ENCODE data around the gene GRIK4. TPM values are rescaled to one million over a fixed set of nuclear protein-coding genes. Genes with fewer than 3 reads are reported as not detected.

GRIK4 gene
- polyA plus RNA-seq, 1 experiment: not detected

DNA sequence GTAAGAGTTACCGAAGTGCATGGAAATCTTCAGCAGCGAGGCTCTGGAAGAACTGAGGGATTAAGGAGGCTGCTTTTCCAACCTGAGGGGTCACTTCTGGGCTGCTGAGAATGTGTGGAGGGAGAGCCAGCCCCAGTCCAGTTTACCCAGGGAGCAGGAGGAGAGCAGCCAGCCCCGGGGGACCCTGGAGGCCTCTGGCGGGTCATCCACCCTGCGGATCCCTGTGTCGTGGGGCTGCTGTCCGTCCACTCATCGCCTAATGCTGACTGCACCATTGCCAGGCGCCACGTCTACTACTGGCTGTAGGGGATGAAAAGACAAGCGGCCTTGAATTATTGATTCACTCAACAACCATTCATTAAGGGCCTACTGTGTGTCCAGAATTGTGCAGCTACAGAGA, 283.6 kb downstream of the GRIK4 start:
- ChIA-PET CTCF (no interaction called here), POLR2A (no interaction called here)
- H3K4me3 ChIP-seq (ENCODE audit: low read depth, low read length): no peak overlapping the region
- TF ChIP-seq, protein P1, sequence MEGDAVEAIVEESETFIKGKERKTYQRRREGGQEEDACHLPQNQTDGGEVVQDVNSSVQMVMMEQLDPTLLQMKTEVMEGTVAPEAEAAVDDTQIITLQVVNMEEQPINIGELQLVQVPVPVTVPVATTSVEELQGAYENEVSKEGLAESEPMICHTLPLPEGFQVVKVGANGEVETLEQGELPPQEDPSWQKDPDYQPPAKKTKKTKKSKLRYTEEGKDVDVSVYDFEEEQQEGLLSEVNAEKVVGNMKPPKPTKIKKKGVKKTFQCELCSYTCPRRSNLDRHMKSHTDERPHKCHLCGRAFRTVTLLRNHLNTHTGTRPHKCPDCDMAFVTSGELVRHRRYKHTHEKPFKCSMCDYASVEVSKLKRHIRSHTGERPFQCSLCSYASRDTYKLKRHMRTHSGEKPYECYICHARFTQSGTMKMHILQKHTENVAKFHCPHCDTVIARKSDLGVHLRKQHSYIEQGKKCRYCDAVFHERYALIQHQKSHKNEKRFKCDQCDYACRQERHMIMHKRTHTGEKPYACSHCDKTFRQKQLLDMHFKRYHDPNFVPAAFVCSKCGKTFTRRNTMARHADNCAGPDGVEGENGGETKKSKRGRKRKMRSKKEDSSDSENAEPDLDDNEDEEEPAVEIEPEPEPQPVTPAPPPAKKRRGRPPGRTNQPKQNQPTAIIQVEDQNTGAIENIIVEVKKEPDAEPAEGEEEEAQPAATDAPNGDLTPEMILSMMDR (IDR thresholded peaks at IDR 0.05; ENCODE audit: insufficient read depth, low read depth, low read length): no peak
- no peaks in the 10 kb centered on the region; the same call in none of the 2 replicates for H3K27me3 ChIP-seq (ENCODE audit: control insufficient read depth, insufficient read depth, low read length)
- no peak for DNase-seq (ENCODE audit: low read depth)
- H3K36me3 ChIP-seq (ENCODE audit: control insufficient read depth, insufficient read depth, low read length): no peaks in the 10 kb centered on the region

DNA sequence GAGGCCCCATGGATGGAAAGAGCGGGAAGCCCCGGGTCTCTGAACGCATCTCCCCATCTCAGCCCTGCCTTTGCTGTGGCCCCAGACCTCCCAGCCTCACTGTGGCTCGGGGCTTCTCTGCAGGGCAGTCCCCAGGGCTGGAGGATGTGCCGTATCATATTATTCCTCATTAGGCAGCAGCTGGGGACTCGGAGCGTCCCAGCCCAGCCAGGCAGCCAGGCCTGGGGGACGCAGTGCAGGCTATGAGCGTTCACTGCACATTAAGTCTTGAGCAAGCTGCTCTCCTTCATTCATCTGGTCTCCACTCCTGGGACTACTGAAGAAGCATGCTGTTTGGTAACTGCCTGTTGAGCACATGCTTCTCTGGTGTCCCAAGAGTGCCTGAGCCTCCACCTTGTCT, 285.6 kb downstream of the GRIK4 start:
- ChIA-PET CTCF (no interaction called here), POLR2A (no interaction called here)
- Histone ChIP-seq H3K4me3 (ENCODE audit: low read depth, low read length) (no peak overlapping the region), H3K27me3 (ENCODE audit: control insufficient read depth, insufficient read depth, low read length) (no peaks in the 10 kb centered on the region; the same call in none of the 2 replicates), H3K36me3 (ENCODE audit: control insufficient read depth, insufficient read depth, low read length) (no peaks in the 10 kb centered on the region)
- TF ChIP-seq, protein P1 (IDR thresholded peaks at IDR 0.05; ENCODE audit: insufficient read depth, low read depth, low read length): no peak
- no peak for DNase-seq (ENCODE audit: low read depth)

DNA sequence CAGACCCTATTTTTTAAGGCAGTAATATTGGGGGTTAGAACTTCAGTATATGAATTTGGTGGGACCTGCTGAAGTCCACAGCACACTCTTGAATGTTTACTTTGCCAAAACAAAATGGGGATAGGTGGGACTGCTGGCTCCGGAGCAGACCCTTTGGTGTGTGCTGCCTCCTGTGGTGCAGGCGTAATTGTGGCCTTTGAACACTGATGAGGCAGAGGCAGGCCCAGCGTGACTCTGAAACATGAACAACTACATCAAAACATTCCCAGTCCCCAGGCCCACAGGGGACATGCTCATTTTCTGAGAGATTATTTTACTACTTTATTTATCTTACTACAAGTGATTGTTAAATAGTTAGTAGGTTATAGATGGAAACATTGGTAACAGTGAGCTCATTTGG, 287.3 kb downstream of the GRIK4 start:
- DNase-seq (ENCODE audit: low read depth): no peak
- TF ChIP-seq, protein P1 (IDR thresholded peaks at IDR 0.05; ENCODE audit: insufficient read depth, low read depth, low read length): no peak
- CTCF ChIA-PET: no interaction called here
- POLR2A ChIA-PET: no interaction called here
- no peak overlapping the region for H3K4me3 ChIP-seq (ENCODE audit: low read depth, low read length)
- no peaks in the 10 kb centered on the region; the same call in 1 of the 2 replicates for H3K27me3 ChIP-seq (ENCODE audit: control insufficient read depth, insufficient read depth, low read length)
- no peaks in the 10 kb centered on the region for H3K36me3 ChIP-seq (ENCODE audit: control insufficient read depth, insufficient read depth, low read length)

DNA sequence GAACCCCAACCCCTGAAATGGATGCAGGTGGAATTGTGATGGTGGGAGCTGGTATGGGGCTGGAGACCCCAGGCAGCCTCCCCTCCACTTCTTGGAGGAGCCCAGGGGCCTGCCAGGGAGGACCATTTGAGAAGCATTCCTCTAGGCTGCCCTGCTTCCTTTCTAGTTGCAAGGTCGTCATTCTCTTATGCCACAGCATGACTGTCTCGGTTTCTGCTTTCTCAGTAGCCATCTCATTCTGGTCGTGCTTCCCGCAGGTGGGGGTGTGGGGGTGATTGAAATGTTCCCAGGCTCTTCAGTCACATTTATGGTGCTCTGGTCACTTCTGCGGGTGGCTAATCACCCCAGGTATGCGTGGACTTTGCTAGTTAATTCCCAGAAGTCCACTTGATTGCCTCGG, 288.7 kb downstream of the GRIK4 start:
- ChIA-PET CTCF (interaction anchor here (0.7 kb wide), 1 partner anchor 115 kb away, joined by 4 read pairs; no protein-coding TSS in a partner anchor), POLR2A (no interaction called here)
- Histone ChIP-seq H3K36me3 (ENCODE audit: control insufficient read depth, insufficient read depth, low read length) (no peaks in the 10 kb centered on the region), H3K27me3 (ENCODE audit: control insufficient read depth, insufficient read depth, low read length) (no peaks in the 10 kb centered on the region; the same call in 1 of the 2 replicates), H3K4me3 (ENCODE audit: low read depth, low read length) (no peak overlapping the region)
- no peak for DNase-seq (ENCODE audit: low read depth)
- TF ChIP-seq, protein P1 (IDR thresholded peaks at IDR 0.05; ENCODE audit: insufficient read depth, low read depth, low read length): no peak

DNA sequence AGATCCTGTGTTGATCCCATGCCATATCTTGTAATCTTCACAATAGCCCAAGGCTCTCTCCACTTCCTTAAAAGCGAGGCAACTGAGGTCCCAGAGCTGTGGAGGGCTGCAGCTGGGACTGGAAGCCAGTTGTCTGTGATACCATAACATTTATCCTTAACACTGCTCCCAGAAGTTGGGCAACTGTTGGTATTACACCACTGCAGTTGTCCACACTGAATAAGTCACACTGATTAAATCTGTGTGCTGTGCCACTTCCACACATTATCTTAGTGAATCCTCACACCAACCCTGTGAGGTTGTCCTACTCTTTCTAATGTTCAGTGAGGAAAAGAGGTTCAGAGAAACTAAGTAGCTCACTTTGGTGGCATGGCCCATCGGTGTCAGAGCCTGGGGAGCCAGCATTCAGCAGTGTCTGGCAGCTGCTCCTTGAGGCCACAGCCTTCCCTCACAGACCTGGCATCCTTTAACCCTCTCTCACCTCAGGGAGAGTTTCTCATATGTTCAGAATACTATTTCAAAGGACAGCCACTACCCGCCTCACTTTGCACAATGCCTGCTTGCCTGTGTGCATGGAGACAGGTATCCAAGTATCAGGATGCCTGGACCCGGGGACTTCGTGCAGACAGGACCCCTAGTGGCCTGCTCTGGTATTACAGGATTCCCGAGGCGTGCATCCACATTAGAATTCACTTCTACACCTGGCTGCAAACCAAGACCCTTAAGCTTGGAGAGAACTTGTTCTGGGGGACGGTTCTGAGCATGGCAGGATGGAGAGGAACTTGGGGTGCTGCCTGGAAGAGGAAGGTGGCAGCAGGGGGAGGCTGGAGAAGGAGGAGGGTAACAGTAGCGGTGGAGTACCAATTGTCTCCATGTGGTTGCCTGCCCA, 290.5 kb downstream of the GRIK4 start:
- POLR2A ChIA-PET: no interaction called here
- no peaks in the 10 kb centered on the region for H3K36me3 ChIP-seq (ENCODE audit: control insufficient read depth, insufficient read depth, low read length)

More for the DNA sequence above, 290.5 kb downstream of the GRIK4 start:
- CTCF ChIA-PET: interaction anchor here (0.7 to 3.5 kb wide), 26 partner anchors 9 to 315 kb away, joined by 3 to 33 read pairs (median 4); partner anchors contain the start of gene GRIK4
- DNase-seq (ENCODE audit: low read depth): no peak
- H3K4me3 ChIP-seq (ENCODE audit: low read depth, low read length): no peak overlapping the region
- TF ChIP-seq, protein P1 (IDR thresholded peaks at IDR 0.05; ENCODE audit: insufficient read depth, low read depth, low read length): peak; percentile 96
- no peaks in the 10 kb centered on the region; the same call in 1 of the 2 replicates for H3K27me3 ChIP-seq (ENCODE audit: control insufficient read depth, insufficient read depth, low read length)

Measured in BJ (cell line).